Epithelial cell of esophagus (primary cell): ENCODE results near the gene PLA2G4A.

Experiments used
- DNase-seq: peaks from one replicate; pipeline ENCODE4 v3.0.0; 2010; ENCODE audit warnings: low read depth
- H3K4me3 ChIP-seq: 2 replicates; pipeline ENCODE4 v1.5.1; 2011; ENCODE audit warnings: mild to moderate bottlenecking, low read length, control low read depth
- CTCF ChIP-seq: IDR thresholded peaks from 2 replicates; pipeline ENCODE4 v1.5.1; 2011; ENCODE audit warnings: low read depth, mild to moderate bottlenecking, low read length, control low read depth, inconsistent platforms; ENCODE audit not compliant: insufficient read depth; ENCODE audit errors: missing control alignments

PLA2G4A gene

GRCh38 chr1:186965847-186966246, 137.1 kb downstream of the PLA2G4A start:
- DNase-seq, result no peak
- H3K4me3 ChIP-seq, result no peak overlapping the region
- TF ChIP-seq CTCF, result no peak

GRCh38 chr1:186966456-186966855, 137.7 kb downstream of the PLA2G4A start:
- no peak overlapping the region for H3K4me3 ChIP-seq
- no peak for DNase-seq
- no peak for TF ChIP-seq CTCF

DNA sequence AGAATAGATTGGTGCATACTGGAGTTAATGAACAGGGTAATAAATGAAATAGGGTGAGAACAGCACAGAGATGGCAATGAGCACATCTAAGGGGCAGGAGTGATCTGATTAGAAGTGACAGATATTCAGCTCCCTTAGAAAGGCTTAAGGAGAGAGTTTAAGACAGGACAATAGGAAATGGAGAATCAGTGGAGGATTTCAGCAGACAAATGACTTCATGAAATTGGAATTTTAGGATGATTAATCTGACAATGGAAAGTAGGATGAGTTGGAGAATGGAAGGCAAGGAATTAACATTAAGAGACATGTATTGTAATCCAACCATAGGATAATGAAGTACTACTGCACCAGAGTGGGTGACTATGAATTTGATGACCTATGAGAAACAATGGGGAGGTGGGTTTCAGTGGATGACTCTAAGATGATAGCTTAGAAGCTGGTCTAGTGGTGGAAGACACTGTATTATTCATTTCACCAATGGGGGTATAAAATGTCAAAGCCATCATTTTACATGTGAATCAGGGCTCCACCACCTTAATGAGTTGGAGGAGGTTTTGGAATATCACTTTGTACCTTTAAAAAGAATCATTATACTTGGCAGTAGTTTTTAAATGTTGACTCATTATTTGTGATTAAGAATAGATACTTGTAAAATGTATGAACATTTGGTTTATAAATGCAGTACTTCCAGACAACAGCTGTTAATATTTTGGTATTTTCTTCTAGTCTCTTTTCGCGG, 139.1 kb downstream of the PLA2G4A start:
- peak; percentile 65 for DNase-seq
- TF ChIP-seq CTCF, result no peak

GRCh38 chr1:186974774-186975181, 146.0 kb downstream of the PLA2G4A start:
- no peak overlapping the region for H3K4me3 ChIP-seq
- TF ChIP-seq CTCF, result no peak
- peak; percentile 88 for DNase-seq

More for the DNA sequence above, 139.1 kb downstream of the PLA2G4A start:
- no peak overlapping the region for H3K4me3 ChIP-seq

DNA sequence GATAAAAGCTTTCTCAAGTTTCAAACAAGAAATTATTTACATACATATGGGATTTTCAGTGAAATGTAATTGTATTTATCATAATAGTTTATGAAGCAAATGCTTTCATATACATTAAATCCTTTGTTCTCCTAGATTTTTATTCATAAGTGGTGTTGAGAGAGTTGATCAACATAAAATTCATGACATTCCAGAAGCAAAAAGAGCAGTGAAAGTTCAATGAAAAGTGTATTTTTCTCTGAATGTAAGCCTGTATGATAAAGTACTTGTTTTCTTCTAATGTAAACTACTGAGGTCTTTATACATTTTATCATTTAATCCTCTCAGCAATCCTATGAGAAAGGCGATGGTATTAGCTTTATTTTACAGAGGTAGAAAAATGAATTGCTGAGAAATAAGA, 146.5 kb downstream of the PLA2G4A start:
- H3K4me3 ChIP-seq, result no peak overlapping the region
- TF ChIP-seq CTCF, result no peak
- DNase-seq, result no peak

- no peak for DNase-seq
- no peak overlapping the region for H3K4me3 ChIP-seq
- no peak for TF ChIP-seq CTCF
Measured at GRCh38 chr1:186976700-186977099, 148.0 kb downstream of the PLA2G4A start.
